Pulmonary artery endothelial cell (primary cell): ENCODE measurements around the gene TCF21. TPM values are rescaled to one million over a fixed set of nuclear protein-coding genes. Genes with fewer than 3 reads are reported as not detected.
"Not testable (repeated sequence)": the region's sequence is repeated elsewhere in the genome, so short reads cannot be mapped to it uniquely, and the experiment has no call there.

Source experiments
- DNase-seq: peaks from one replicate; pipeline ENCODE4 v3.0.0-alpha.2; 2011; ENCODE audit warnings: low read depth, low spot score
- total RNA-seq: library from RNA; depleted of rRNA; stranded (reverse); fragments of >200 nt; gene quantifications from 2 replicates; pipeline ENCODE4 v1.2.3, GENCODE V29; 2014

The TCF21 gene
- total RNA-seq, 1 donor from 2014 or later, result not detected

DNA sequence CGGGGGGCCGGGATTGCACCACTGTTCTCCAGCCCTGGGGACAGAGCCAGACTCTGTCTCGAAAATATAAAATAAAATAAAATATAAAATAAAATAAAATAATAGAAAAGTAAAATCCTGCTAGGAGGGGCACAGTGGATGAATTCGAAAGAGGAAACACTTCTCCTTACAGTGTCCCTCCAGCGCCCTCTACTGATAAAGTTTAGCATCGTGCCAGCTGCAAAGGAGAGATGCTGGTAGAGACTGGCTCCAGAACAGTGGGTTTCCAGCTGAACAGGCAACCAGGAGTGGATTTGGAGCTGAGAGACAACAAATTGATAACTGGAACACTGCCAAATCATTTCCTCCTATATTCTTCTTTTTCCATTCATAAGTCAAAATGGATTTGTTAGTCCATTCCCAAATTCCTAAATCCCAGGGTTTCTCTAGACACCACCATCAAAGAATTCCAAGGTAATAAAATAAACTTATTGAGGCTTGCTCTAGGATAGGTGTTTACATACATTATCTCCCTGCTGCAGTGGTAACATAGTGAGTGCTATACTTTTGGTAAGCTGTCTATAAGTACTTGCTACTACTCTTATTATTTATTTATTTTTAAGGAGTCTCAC, 32.4 kb downstream of the TCF21 start:
- DNase-seq, result peak; percentile 26

DNA sequence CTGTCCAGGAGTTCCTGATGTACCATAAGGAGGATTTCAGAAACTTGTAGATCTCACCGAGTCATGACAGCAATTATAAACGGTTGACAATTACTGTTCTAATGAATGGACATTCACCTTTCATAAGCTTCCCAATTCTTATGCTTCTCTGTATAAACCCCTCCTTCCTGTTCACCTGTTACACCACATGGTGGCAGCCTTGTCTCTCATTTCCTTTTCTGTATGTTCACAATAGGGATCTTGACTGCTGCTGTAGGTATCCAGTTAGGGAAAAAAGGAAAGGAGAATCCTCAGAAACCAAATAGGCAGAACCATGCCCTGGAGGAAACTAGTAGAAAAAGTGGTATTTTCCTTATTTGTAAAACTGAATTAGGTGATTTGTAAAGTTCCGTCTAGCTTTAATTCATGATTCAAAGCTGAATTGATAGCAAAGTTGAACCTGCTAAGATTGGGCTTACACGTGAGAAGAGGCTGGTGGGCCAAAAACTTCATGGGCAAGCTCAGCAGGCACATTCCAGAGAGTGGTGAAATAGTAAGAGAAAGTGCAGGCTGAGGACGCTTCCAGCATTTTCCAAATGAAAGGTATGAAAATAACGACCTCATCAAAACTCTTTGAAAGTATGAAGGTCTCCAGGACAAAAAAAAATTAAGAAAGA, 35.2 kb downstream of the TCF21 start:
- DNase-seq, result peak; percentile 24

DNA sequence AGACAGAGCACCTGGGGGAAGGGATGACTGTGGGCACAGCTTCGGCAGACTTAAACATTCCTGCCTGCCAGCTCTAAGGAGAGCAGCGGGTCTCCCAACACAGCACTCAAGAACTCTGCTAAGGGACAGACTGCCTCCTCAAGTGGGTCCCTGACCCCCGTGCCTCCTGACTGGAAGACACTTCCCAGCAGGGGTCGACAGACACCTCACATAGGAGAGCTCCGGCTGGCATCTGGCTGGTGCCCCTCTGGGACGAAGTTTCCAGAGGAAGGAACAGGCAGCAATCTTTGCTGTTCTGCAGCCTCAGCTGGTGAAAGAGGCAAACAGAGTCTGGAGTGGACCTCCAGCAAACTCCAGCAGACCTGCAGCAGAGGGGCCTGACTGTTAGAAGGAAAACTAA, 42.3 kb downstream of the TCF21 start:
- DNase-seq, result not testable (repeated sequence)

DNA sequence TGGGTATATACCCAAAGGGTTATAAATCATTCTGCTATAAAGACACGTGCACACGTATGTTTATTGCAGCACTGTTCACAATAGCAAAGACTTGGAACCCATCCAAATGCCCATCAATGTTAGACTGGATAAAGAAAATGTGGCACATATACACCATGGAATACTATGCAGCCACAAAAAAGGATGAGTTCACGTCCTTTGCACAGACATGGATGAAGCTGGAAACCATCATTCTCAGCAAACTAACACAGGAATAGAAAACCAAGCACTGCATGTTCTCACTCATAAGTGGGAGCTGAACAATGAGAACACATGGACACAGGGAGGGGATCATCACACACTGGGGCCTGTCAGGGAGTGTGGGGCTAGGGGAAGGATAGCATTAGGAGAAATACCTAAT, 47.4 kb downstream of the TCF21 start:
- not testable (repeated sequence) for DNase-seq

DNA sequence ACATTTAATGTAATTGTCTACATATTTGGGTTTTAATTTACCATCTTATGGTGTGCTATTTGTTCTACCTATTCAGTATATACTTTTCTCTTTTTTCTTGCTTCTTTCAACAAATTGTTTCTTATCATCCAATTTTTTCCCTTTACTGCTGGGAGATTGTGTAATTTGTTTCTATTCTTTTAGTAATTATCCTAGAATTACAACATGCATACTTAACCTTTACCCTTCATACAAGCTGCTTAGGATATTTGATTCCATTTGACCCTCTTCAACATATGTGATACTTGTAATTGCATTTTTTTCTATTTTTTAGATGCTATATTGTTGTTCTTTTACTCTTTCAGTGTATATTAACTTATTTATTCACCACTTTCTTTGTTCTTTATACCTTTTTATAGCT, 49.0 kb downstream of the TCF21 start:
- no peak for DNase-seq

DNA sequence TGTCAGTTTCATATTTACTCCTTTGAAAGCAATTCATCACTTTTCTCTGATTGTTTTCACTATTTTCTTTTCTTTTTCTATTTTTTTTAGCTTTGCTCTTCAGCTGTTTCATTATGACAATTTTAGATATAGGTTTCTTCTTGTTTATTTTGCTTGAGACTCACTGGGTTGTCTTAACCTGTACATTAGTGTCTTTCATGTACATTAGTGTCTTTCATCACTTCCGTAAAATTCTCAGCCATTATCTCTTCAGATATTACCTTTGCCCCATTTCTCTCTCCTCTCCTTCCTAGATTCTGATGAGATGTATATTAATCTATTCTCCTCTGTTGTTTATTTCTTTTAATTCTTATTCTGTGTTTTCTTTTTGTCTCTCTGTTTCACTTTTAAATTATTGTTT, 49.6 kb downstream of the TCF21 start:
- no peak for DNase-seq

DNA sequence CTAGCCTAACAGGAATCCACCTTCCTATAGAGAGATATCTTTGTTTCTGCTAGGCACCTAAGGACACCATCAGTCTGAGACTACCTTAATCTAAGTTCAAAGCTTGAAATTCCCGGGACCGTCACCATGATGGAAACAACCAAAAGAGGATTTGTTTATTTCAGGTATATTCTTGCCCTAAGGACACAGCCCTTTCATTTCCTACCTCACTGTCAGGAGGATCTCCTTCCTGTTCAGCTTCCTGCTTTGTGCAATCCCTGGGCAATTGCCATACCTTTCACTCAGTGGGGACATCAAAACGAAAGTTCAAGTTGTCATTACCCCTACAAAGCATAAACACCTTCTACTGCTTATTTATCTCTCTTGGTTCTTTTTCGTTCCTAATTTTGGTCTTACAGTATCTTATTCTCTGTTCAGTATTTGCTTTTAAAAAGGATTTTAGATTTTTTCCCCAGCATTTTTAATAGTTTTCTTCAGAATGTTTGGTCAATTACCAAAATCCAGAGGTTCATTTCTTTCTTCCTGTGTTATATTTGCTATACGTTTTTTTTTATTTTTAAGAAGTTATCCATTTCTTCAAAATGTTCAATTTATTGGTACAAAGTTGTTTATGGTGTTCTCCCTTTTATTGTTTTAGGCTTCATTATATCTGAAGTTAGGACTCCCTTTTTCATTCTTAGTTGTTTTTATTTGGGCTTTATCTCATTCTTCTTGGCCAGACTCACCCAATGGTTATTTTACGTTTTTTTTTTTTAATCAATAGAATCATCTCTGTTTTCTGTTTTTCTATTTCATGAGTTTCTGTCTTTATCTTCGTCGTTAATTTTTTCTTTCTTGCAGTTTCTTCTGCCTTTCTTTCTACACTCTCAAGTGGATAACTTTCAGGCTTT, 51.1 kb downstream of the TCF21 start:
- no peak for DNase-seq

Other genes with a start within 250 kb of the TCF21 start
- gene TBPL1, start 64.1 kb downstream of the TCF21 start, total RNA-seq, result 18.9 and 38.6 TPM in 2 replicates
- gene SLC2A12, start 163.5 kb downstream of the TCF21 start, total RNA-seq, result 0.20 and 0.42 TPM in 2 replicates